HG03108 (cell line): ENCODE results near the gene PLBD2.

ENCODE experiments used
- ATAC-seq: cut with Tn5 transposase; IDR thresholded peaks from one replicate; pipeline ENCODE4 v1.9.1; 2021; ENCODE audit warnings: moderate library complexity; ENCODE audit not compliant: unreplicated experiment

Gene PLBD2

DNA sequence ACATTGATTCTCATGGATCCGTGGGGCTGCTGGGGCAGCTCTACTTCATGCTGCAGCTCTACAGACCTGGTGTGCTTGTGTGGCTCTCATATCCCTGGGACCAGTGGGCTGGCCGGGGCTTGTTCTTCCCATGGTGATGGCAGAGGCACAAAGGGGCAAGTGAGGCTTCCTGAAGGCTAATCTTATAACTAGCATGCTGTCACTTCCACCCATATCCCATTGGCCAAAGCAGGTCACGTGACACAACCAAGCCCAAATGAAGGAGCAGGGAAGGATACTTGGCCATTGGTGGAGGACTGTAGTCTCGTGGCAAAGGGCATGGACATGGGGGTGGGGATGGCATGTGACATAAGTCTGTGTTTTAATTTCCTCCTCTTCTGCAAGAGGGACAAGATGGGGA is 9.9 kb downstream of the PLBD2 start:
- ATAC-seq, result no peak

GRCh38 chr12:113369391-113369985 is 11.1 kb downstream of the PLBD2 start:
- ATAC-seq, result no peak

DNA sequence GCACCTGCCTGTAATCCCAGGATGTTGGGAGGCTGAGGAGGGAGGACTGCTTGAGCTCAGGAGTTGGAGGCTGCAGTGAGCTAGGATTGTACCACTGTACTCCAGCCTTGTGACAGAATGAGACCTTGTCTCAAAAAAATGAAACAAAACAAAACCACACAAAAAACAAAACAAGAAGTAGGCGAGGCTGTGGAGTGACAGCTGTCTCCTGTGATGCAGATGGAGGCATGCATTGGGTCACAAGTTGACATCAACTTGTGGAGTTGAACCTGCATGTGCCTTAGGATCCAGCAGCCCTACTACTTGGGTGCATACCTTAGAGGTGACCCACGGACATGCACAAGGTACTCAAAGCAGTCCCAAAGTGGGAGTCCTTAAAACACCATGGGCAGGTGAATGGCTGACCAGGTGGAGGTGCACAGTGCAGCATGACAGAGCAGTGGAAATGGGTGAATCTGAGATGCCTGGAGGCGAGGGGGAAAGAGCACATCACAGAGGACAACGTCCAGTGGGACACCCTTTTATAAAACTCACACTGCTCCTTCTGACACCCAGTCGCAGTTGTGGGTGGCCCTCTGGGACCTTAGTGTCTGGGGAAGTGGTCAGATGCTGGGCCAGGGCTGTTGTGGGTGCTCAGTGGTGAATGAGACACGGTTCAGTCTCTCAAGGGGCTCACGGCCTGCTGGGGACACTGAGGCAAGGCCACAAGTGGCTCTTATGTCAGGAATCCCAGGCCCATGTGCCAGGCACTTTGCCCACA is 12.7 kb downstream of the PLBD2 start:
- ATAC-seq, result no peak

GRCh38 chr12:113371808-113372207 is 13.4 kb downstream of the PLBD2 start:
- ATAC-seq, result no peak

DNA sequence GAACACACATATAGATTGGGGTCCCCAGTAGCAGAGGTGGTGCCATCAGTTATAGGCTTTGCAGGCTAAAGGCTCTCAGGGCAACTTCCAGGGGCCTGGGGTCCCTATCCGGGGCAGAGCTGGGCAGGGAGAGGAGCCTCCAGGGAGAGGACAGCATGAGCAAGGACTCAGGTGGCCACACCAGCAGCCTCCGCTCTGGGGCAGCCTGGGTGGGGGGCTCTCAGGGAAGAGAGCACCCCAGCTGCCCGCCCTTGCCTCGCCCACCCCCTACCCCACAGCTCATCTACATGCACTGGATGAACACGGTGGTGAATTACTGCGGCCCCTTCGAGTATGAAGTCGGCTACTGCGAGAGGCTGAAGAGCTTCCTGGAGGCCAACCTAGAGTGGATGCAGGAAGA is 14.0 kb downstream of the PLBD2 start:
- no peak for ATAC-seq

- ATAC-seq, result no peak
Observed at GRCh38 chr12:113373440-113373839, 15.1 kb downstream of the PLBD2 start.

DNA sequence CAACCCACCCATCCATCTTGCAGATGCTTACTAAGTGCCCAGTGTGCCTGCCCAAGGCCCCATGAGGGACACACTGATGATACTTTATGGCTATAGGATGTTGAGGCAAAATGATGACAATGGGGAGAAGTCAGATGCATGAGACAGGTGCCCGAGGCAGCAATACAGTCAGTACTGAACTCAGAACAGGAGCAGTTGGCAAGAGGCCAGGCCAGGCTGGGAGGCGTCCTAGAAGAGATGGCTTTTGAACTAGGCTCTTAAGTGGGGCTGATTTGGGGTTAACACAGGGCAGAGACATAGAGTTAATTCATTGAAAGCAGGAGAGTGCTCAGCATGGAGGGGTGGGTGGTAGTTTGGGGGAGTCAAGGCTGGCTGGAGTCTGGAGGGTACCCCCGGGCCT is 15.6 kb downstream of the PLBD2 start:
- no peak for ATAC-seq

DNA sequence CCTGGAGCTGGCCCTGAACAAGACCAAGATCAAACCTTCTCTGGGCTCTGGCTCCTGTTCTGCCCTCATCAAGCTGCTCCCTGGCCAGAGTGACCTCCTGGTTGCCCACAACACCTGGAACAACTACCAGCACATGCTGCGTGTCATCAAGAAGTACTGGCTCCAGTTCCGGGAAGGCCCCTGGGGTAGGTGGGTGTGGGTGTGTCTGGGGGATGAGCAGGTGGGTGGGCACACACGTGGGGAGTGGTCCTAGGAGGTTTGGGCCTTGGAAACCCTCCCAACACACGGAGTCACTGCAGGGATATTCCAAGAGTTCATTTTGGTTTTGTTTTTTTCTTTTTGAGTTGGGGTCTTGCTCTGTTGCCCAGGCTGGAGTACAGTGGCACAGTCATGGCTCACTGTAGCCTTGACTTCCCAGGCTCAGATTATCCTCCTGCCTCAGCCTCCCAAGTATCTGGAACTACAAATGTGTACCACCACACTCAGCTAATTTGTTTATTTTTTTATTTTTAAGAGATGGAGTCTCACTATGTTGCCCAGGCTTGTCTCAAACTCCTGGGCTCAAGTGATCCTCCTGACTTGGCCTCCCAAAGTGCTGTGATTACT is 16.5 kb downstream of the PLBD2 start:
- ATAC-seq, result no peak

- no peak for ATAC-seq
Observed at GRCh38 chr12:113378291-113378690, 19.9 kb downstream of the PLBD2 start.

DNA sequence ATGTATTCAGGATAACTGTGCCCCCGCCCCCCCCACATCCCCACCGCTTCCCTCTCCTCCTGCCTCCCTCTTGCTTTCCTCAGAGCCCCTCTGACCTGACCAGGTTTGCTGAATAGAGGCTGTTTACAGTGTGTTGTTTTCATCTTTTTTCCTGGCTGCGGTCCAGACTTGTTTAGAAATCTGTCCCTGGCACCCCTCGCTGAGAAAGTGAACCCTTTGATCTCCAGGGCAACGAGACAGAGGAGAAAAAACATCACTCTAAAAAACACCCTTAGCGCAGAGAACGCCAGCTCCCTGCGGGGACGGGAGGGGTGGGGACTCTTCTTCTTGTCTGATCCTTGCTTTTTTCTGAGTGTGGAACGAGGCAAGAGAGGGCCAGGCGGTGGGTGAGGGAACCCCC is 22.8 kb downstream of the PLBD2 start:
- ATAC-seq, result no peak

- no peak for ATAC-seq
Observed at GRCh38 chr12:113382206-113382605, 23.8 kb downstream of the PLBD2 start.

GRCh38 chr12:113384778-113385177 is 26.4 kb downstream of the PLBD2 start:
- ATAC-seq, result no peak

- ATAC-seq, result no peak
Observed at GRCh38 chr12:113385282-113385882, 27.0 kb downstream of the PLBD2 start.

DNA sequence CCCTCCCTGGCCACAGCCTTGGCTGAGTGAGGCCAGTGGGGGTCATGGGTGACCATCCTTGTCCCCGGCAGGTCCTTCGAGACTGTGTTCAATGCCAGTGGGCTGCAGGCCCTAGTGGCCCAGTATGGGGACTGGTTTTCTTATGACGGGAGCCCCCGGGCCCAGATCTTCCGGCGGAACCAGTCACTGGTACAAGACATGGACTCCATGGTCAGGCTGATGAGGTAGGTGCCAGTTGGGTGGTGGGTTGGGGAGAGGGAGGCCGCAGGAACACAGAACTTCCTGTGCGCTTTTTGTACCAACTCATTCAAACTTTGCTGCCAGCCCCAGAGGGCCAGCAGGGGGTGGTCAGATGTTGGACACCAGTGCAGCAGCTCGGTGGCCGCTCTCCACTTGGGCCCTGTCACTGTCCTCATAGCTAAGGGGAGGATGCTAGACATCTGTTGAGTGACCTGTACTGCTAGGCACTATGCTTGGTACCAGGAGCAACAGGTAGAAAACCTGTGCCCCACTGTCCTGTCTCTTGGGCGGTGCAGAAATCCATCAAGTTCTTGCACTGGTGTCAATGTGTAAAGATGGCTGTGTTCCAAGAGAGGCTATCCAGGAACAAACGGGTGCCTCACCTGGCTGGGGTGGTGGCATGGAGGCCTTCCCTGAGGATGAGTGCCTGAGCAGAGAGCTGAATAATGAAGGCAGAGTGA is 28.6 kb downstream of the PLBD2 start:
- no peak for ATAC-seq

- ATAC-seq, result no peak
Observed at GRCh38 chr12:113387631-113388030, 29.2 kb downstream of the PLBD2 start.

DNA sequence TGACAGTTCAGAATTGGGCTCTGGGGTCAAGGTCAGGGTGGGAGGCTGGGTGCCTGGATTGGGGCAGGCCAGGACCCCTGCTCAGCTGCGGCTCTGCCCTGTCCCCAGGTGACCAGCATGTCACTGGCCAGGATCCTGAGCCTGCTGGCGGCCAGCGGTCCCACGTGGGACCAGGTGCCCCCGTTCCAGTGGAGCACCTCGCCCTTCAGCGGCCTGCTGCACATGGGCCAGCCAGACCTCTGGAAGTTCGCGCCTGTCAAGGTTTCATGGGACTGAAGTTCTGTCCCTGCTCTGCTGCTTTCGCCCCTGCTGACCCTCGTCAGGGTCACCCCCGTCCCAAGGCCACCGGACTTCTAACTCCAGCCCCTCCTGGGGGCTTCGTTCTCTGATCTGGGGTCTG is 30.0 kb downstream of the PLBD2 start:
- no peak for ATAC-seq

DNA sequence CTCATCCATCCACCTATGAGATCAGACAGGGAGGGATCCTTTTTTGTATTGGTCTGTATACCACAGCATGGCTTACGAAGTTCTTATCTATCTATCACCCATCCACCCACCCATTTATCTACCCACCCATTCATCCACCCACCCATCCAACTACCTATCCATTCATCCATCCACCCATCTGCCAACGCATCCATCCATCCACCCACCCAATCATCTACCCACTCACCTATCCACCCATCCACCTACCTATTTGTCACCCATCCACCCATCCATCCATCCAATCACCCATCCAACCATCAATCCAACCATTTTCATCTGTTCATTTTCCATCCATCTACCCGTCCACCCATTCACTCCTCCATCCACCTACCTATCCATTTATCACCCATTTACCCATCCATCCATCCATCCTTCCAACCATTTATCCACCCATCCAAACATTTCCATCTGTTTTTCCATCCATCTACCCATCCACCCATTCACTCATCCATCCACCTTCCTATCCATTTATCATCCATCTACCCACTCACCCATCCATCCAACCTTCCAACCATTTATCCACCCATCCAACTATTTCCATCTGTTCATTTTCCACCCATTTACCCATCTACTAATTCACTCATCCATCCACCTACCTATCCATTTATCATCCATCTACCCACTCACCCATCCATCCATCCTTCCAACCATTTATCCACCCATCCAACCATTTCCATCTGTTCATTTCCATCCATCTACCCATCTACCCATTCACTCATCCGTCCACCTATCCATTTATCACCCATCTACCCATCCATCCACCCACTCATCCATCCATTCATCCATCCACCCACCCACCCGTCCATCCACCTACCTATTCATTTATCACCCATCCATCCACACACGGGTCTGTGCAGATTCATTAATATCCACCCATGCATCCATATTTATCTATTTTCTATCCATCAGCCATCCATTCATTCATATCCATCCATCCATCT is 32.0 kb downstream of the PLBD2 start:
- no peak for ATAC-seq

GRCh38 chr12:113391145-113391544 is 32.8 kb downstream of the PLBD2 start:
- no peak for ATAC-seq

GRCh38 chr12:113391650-113392337 is 33.4 kb downstream of the PLBD2 start:
- no peak for ATAC-seq

DNA sequence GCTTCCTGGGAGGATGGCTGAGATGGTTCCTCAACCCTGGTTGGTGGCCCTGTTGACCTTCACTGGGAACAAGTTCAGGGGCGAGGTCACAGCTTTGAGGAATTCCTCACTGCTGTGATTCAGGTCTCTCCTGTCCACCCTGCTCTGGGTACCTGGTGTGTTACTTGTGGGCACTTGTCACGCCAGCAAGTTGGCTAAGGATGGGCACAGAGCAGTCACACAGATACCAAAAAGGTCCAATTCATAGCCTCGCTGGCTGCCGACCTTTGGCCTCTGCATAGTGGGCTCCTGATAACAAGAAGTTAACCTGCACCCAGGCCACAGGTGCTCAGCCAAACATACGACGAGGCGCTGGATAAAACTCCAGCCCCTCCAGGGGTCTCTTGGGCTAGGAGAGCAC is 34.1 kb downstream of the PLBD2 start:
- ATAC-seq, result no peak
